ENCODE measurements around the gene TRMT44.

DNA sequence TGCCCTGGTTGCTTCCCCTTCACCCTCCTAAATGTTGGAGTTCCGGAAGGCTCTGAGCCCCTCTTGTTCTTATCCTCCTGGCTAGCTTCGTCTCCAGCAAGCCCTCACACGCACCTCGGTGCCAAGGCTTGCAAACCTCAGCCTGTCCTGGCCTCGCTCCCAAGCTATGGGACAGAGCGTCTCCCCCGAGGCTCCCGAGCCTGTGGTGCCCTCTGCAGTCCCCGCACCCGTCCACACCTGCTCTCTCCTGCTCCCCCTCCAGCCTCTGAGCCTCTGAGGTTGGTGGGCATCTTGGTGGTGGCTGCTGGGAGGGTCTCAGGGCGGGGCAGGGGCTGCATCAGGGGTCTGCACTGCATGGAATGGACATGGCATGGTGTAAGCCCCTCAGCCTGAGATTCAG, 63.2 kb downstream of the TRMT44 start:
- TF ChIP-seq EZH2 (IDR thresholded peaks at IDR 0.05) = no peak
- no peak for TF ChIP-seq POLR2AphosphoS5 (IDR thresholded peaks at IDR 0.05; ENCODE audit: borderline replicate concordance, low read depth, low read length)
- TF ChIP-seq FOXP2 (optimal IDR thresholded peaks at IDR 0.05; ENCODE audit: control extremely low read depth, extremely low read length, insufficient read depth) = no peak
